Measurements from ENCODE around the gene SPOP.

The SPOP gene

GRCh38 chr17:49613182-49613800, 64.6 kb downstream of the SPOP start:
- DNase-seq (ENCODE audit: low read depth), result no peak

DNA sequence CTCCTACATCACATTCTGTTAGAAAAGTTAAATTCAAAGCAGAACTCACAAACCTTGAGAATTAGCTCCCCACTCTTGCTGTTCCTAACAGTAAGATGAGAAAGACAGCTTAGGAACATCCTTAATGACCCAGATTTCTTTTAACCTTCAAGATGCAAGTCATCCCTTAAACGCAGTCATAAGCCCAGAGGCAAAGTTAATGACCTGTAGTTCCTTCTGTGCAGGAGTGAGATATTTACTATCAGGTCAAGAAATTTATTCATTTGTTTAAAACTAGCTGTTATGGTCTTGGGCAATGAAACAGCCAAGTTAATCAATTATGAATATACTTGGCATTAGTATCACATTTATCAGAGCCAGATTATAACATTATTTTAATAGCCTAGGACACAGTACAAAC, 65.2 kb downstream of the SPOP start:
- no peak for DNase-seq (ENCODE audit: low read depth)

DNA sequence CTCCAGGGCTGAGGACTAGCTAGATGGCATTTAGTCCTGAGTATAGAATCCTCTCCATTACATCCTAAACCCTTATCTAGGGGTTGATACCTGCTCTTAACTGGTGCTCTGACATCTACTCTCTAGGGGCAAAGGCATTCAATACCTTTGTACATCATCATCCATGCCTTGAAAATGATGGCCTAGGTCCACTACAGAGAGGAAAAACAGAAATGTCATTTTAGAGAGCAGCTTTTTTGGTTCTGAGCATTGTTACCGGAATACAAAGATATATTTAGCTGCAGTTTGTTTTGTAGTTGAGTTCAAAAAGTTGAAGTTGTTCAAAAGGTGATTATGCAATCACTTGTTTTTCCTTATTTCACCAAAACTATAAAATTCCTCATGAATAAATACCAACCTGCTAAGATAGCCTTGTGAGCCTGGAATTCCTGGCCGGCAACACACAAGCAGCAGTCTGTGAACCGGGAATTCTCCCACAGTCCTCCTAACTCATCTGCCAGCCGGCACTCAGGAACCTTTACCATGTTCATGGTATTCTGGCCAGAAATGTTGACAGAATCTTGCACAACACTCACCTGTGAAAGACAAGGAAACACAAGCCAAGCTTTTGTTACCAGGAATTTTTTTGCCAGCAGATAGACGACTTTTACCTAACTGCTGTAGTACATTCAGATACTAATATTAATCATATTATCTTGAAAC, 66.9 kb downstream of the SPOP start:
- DNase-seq (ENCODE audit: low read depth), result no peak

DNA sequence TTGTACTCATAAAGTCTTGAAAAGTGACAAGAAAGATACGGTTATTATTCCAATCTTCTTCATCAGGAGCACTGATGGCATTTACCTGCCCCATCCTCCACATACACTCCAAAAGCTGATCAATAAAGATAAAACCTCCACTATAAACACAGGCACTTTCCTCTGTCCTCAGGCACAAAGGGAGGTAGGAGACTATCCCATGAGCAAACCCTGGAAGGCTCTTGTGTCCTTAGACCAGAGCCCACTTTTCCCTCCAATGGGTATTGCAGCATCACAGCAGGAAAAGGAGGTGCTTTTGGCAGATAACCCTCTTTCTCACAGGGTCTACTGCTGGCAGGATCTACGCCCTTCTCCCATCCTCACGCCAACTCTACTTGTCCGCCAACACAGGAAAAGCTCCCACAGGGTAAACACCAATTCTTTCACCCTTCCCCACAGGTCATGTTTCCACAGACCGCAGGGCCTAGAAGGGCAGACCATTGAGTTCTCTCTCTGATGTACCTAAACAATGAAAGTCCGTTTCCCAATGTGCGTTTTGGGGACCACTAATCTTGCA, 73.5 kb downstream of the SPOP start:
- no peak for DNase-seq (ENCODE audit: low read depth)

- DNase-seq (ENCODE audit: low read depth), result no peak
These were observed 74.2 kb downstream of the SPOP start for GRCh38 chr17:49603720-49604119.

DNA sequence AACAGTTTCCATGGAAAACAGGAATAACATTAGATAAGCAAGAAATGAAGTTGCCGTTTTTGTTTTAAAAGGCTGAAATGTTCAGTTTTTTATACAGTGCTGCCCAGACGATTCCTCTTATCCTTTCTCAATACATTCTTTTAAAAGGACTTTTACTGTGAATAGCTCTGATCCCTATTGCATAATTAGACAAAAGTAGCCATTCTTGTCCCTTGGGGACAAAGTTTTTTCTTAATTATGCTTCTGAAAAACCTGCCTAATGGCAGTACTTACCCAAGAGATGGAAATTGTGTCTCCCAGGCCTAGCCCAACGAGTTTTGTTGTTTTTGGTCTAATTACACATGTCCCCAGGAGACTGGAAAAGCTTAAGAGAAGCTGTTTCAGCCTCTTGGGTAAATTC, 74.7 kb downstream of the SPOP start:
- no peak for DNase-seq (ENCODE audit: low read depth)

DNA sequence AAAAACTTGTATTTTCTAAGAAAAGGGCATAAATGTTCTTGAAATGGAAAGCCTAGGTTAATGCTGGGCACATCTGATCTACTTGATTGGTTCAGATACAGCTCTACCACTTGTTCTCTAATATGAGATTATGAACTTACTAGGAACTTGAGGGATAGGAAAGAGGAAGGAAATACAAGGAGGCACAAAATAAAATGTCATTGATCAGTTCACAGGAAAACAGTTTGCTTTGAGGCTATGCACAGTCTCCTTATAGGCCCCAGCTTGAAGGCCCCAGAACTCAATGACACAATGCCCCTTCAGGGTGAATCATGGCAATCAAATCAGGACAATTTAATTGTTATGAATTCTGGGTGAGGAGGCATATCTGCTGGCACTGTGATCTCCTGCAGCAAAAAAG, 75.1 kb downstream of the SPOP start:
- no peak for DNase-seq (ENCODE audit: low read depth)

- no peak for DNase-seq (ENCODE audit: low read depth)
These were observed 76.9 kb downstream of the SPOP start for GRCh38 chr17:49600949-49601348.

- DNase-seq (ENCODE audit: low read depth), result no peak
These were observed 79.0 kb downstream of the SPOP start for GRCh38 chr17:49598918-49599317.

- DNase-seq (ENCODE audit: low read depth), result no peak
These were observed 79.8 kb downstream of the SPOP start for GRCh38 chr17:49597928-49598655.

DNA sequence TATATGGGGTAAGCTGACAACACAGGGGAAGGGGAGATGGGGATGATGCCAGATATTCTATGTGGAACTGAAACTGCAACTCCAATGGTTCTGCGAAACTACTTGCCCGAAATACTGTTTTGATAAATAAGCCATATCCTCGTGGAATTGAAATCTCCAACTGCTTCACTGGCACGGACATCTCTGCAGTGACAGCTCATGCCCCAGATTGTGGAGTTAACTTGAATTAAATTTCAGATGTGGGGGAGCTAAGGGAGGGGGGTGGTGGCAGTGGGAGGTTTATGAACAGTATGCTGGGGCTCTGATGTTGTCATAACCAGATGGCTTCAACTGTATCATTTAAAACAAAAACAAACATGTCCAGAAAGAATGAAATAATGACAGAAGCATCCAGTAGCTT, 80.5 kb downstream of the SPOP start:
- no peak for DNase-seq (ENCODE audit: low read depth)

GRCh38 chr17:49596613-49597244, 81.2 kb downstream of the SPOP start:
- DNase-seq (ENCODE audit: low read depth), result no peak

DNA sequence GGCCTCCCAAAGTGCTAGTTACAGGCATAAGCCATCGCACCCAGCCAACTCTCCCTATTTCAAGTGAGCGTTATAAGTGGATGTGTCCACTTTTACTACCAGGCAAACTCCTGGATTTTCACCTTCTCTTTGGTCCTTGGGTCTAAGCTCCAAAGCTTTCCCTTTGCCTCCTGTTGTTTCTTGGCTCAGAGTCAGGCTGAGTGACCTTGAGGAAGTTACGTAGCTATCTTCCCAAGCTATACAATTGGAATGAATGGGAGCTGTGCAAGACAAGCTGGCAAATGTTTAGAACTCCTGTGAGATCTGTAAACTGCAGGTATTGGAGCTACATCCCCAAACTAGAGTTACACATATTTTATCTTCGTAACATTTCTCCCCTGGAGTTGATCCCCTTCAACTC, 81.9 kb downstream of the SPOP start:
- no peak for DNase-seq (ENCODE audit: low read depth)

GRCh38 chr17:49595328-49595727, 82.6 kb downstream of the SPOP start:
- DNase-seq (ENCODE audit: low read depth), result no peak

GRCh38 chr17:49592263-49592662, 85.6 kb downstream of the SPOP start:
- DNase-seq (ENCODE audit: low read depth), result no peak

GRCh38 chr17:49590874-49591273, 87.0 kb downstream of the SPOP start:
- no peak for DNase-seq (ENCODE audit: low read depth)

- DNase-seq (ENCODE audit: low read depth), result no peak
These were observed 88.3 kb downstream of the SPOP start for GRCh38 chr17:49589577-49589927.

GRCh38 chr17:49588726-49589576, 88.9 kb downstream of the SPOP start:
- DNase-seq (ENCODE audit: low read depth), result peak; percentile 48

DNA sequence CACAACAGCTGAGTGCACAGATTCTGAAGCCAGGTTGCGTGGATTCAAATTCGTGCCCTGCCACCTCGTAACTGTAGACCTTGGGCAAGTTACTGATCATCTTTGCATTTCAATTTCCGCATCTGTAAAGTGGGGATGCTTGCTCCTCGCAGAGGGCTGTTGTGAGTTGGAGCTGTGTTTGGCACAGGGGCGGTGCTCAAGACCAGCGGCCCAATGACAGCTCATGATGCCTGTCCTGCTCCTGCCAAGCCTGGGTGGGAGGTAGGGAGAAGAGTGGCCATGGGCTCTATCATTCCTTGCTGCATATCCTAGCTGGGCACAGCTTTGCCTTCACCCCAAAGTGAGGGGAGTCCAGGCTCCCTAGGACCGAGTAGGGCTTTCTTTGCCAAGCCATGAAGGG, 89.6 kb downstream of the SPOP start:
- DNase-seq (ENCODE audit: low read depth), result no peak

DNA sequence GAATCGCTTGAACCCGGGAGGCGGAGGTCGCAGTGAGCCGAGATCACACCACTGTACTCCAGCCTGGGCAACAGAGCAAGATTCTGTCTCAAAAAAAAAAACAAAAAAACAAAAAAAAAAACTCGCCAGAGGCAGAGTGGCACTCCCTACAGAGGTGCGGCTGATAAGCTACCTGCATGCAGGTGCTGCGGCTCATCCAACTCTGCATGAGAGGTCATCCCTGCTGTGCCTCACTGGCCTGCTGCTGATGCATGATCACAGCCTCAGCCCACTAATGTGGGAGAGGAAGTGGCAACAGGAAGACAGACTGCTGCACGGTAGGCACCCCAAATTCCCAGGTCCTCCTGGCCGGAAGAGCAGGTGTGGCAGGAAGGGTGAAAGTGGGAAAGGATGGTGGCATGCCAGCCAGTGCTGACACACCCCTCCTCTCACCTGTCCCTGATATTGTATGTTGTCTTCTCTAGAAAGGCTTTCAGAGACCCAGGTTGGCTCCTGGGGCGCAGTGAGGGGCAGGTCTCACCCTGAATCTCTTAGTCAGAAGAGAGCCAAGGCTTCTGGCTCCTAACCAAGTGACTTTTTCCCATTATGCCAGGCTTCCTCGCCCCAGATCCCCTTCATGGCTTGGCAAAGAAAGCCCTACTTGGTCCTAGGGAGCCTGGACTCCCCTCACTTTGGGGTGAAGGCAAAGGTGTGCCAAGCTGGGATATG, 90.4 kb downstream of the SPOP start:
- no peak for DNase-seq (ENCODE audit: low read depth)

DNA sequence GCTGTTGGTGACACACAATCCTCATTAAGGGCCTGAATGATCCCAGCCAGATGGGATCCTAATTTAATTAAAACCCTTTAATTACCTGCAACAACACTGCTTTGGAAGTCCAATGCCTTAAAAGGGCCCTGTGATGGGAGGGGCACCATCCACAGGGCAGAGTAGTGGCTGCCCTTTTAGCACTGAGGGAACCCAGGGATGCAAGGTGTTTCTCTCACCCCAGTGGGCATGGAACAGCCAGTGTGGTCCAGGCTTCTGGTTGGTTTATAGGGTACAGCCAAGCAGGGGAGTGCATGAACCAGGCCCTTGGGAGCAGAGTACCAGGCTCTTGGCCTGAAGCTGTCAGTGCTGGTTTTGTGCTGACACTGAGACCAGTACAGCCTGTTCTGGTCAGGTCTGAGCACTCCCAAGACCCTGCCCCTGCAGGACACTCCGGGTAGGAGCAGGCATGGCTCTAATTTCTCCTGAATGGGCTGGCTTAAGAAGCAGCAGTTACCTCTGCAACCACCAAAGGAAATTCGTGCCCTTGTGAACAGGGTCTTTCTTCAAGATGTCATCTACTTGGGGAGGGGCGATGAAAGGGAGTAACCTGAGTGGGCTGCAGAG, 92.4 kb downstream of the SPOP start:
- DNase-seq (ENCODE audit: low read depth), result no peak
